ENCODE results near the gene HPX. TPM values are rescaled to one million over a fixed set of nuclear protein-coding genes. Genes with fewer than 3 reads are reported as not detected.

Gene HPX
- total RNA-seq, 4 donors from 2014 or later = 8.7 to 17.6 TPM; not detected in 2

DNA sequence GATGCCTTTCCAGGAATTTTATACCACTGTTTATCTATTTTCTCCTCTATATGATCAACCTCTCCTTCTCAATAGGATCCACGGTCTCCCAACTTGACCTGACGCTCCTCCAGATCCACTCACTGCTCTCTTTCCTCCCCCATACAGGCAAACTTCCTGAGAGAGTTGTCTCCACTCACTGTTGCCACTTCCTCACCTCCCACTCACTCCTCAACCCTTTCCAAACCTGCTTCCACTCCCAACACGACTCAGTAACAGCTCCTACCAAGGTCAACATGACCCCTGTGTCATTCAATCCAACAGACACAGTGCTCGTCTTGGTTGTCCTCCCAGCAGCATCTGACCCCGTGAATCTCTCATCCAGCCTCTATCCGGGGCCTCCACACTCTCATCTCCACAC lies 25.0 kb downstream of the HPX start:
- no peak overlapping the region for H3K27ac ChIP-seq
- in situ Hi-C loops (cut with MboI; ENCODE audit: low sequenced_read_pairs in 4 of 4) = no loop called here
- no peak for DNase-seq
- H3K36me3 ChIP-seq = no peaks in the 10 kb centered on the region
- TF ChIP-seq, protein P1, sequence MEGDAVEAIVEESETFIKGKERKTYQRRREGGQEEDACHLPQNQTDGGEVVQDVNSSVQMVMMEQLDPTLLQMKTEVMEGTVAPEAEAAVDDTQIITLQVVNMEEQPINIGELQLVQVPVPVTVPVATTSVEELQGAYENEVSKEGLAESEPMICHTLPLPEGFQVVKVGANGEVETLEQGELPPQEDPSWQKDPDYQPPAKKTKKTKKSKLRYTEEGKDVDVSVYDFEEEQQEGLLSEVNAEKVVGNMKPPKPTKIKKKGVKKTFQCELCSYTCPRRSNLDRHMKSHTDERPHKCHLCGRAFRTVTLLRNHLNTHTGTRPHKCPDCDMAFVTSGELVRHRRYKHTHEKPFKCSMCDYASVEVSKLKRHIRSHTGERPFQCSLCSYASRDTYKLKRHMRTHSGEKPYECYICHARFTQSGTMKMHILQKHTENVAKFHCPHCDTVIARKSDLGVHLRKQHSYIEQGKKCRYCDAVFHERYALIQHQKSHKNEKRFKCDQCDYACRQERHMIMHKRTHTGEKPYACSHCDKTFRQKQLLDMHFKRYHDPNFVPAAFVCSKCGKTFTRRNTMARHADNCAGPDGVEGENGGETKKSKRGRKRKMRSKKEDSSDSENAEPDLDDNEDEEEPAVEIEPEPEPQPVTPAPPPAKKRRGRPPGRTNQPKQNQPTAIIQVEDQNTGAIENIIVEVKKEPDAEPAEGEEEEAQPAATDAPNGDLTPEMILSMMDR (IDR thresholded peaks at IDR 0.05 in 4 of 5, conservative IDR thresholded peaks at IDR 0.05 in 1 of 5) = no peak
- TF ChIP-seq POLR2A (IDR thresholded peaks at IDR 0.05) = no peak
- intact Hi-C loops (cut with DNase I; ENCODE audit: low total_unique reads) = no loop called here
- no peaks in the 10 kb centered on the region for H3K9me3 ChIP-seq
- no peaks in the 10 kb centered on the region for H3K27me3 ChIP-seq
- no peak for ATAC-seq
- H3K4me1 ChIP-seq = peaks cover 14 to 15% of the 10 kb centered on the region in 2 donors
- H3K4me3 ChIP-seq = no peak overlapping the region

DNA sequence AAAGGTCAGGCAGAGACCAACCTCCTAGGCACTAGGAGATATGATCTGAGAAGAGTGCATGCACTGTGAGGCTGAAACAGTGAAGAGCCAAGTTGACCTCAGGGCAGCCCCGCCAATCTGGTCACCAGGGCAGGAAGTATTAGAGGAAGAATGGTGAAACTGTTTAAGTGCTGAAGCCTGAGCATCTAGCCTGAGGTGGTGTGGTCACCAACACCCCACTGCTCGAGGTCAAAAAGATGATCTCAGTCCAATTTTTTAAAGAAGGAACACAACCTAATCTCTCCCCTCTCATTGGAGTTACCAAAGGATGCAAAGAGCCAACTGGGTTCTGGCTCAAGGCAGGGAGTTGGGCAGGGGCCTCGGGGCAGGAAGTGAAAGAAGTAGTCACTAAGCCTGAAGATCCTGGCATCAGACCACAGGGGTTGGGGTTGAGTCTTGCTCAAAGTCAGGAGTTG lies 25.9 kb downstream of the HPX start:
- no peak for ATAC-seq
- H3K27me3 ChIP-seq = no peaks in the 10 kb centered on the region
- in situ Hi-C loops (cut with MboI; ENCODE audit: low sequenced_read_pairs in 4 of 4) (no loop called here), intact Hi-C loops (cut with DNase I; ENCODE audit: low total_unique reads) (no loop called here)
- H3K4me3 ChIP-seq = no peak overlapping the region
- H3K27ac ChIP-seq = no peak overlapping the region
- H3K36me3 ChIP-seq = no peaks in the 10 kb centered on the region
- no peak for DNase-seq
- H3K4me1 ChIP-seq = peaks cover 13 to 14% of the 10 kb centered on the region in 2 donors
- no peak for TF ChIP-seq POLR2A (IDR thresholded peaks at IDR 0.05)
- TF ChIP-seq, protein P1 (IDR thresholded peaks at IDR 0.05 in 4 of 5, conservative IDR thresholded peaks at IDR 0.05 in 1 of 5) = no peak
- H3K9me3 ChIP-seq = no peaks in the 10 kb centered on the region

DNA sequence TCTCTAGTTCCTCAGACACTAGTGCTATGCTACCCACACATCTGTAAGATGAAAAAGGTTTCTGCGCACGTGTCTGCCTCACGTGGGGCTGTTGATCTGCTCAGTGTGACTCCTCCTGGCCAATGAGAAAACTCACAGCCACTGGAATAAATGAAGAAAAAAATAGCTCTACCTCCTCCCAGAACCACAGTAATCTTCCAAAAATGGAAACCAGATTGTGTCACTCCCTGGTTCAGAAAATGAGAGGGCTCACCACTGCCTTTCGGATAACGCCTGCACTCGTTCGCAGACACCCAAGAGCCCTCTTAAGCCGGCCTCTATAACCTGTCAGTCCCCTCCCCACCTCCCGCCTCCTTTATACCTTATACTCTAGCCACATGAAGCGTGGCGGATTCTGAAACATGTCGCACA lies 27.0 kb downstream of the HPX start:
- in situ Hi-C loops (cut with MboI; ENCODE audit: low sequenced_read_pairs in 4 of 4) (no loop called here), intact Hi-C loops (cut with DNase I; ENCODE audit: low total_unique reads) (no loop called here)
- no peak overlapping the region for H3K4me3 ChIP-seq
- no peaks in the 10 kb centered on the region for H3K27me3 ChIP-seq
- no peak for DNase-seq
- no peak for ATAC-seq
- no peak overlapping the region for H3K27ac ChIP-seq
- peaks cover 8 to 10% of the 10 kb centered on the region in 2 donors for H3K4me1 ChIP-seq
- no peaks in the 10 kb centered on the region for H3K9me3 ChIP-seq
- TF ChIP-seq POLR2A (IDR thresholded peaks at IDR 0.05) = no peak
- TF ChIP-seq, protein P1 (IDR thresholded peaks at IDR 0.05 in 4 of 5, conservative IDR thresholded peaks at IDR 0.05 in 1 of 5) = no peak
- no peaks in the 10 kb centered on the region for H3K36me3 ChIP-seq

DNA sequence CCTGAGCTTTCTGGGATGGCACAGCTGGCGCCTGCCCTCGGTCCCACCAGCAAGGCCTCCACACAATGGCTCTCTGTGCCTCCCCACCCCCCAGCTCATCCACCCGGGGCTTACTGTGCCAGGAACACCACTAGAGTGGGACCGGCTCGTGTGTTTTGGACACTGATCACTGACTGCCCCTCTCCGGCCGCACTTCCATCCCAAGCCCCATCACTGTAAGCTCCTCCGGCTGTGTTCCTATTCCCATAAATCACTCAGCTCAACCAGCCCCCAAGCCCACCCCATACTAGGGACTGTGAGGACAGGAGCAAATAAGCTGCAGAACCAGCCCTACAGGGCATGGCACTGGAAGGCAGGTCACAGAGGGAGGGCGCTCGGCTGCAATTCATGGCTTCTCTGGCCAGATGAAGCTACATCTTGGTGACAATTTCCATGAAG lies 29.2 kb downstream of the HPX start:
- Histone ChIP-seq H3K27me3 (no peaks in the 10 kb centered on the region), H3K4me3 (no peak overlapping the region), H3K36me3 (no peaks in the 10 kb centered on the region), H3K4me1 (no peaks in the 10 kb centered on the region), H3K9me3 (no peaks in the 10 kb centered on the region), H3K27ac (no peak overlapping the region)
- TF ChIP-seq, protein P1 (IDR thresholded peaks at IDR 0.05 in 4 of 5, conservative IDR thresholded peaks at IDR 0.05 in 1 of 5) = no peak
- TF ChIP-seq POLR2A (IDR thresholded peaks at IDR 0.05) = no peak
- ATAC-seq = no peak
- no peak for DNase-seq
- in situ Hi-C loops (cut with MboI; ENCODE audit: low sequenced_read_pairs in 4 of 4) = no loop called here
- intact Hi-C loops (cut with DNase I; ENCODE audit: low total_unique reads) = no loop called here
